C4-2B (cell line): ENCODE data around the gene FLT4.
"Not testable (repeated sequence)": the region's sequence is repeated elsewhere in the genome, so short reads cannot be mapped to it uniquely, and the experiment has no call there.

Experiments used
- H3K27ac ChIP-seq: fragments of 450-650 bp; 2 replicates; pipeline ENCODE4 v1.5.1; 2017
- CTCF ChIP-seq: fragments of 450-650 bp; conservative IDR thresholded peaks from 2 replicates; pipeline ENCODE4 v1.5.1; 2017; ENCODE audit warnings: mild to moderate bottlenecking
- ZFX ChIP-seq: fragments of 450-650 bp; IDR thresholded peaks from 2 replicates; pipeline ENCODE4 v1.6.1; 2017

FLT4 gene

GRCh38 chr5:180675036-180675635 lies 25.7 kb upstream of the FLT4 start:
- TF ChIP-seq ZFX (no peak), CTCF (no peak)
- no peak overlapping the region for H3K27ac ChIP-seq

- not testable (repeated sequence) for H3K27ac ChIP-seq
Observed at GRCh38 chr5:180674090-180674475, 24.7 kb upstream of the FLT4 start.

- H3K27ac ChIP-seq = no peak overlapping the region
Observed at GRCh38 chr5:180673371-180674089, 24.1 kb upstream of the FLT4 start.

GRCh38 chr5:180671958-180672524 lies 22.6 kb upstream of the FLT4 start:
- not testable (repeated sequence) for H3K27ac ChIP-seq

More at GRCh38 chr5:180673371-180674089, 24.1 kb upstream of the FLT4 start:
- no peak for TF ChIP-seq ZFX
- no peak for TF ChIP-seq CTCF

GRCh38 chr5:180670586-180671359 lies 21.4 kb upstream of the FLT4 start:
- H3K27ac ChIP-seq = no peak overlapping the region
- TF ChIP-seq CTCF (peak; percentile 93), ZFX (no peak)

- no peak overlapping the region for H3K27ac ChIP-seq
- TF ChIP-seq CTCF = no peak
- TF ChIP-seq ZFX = no peak
Observed at GRCh38 chr5:180670157-180670556, 20.8 kb upstream of the FLT4 start.

GRCh38 chr5:180669661-180670060 lies 20.3 kb upstream of the FLT4 start:
- H3K27ac ChIP-seq = no peak overlapping the region
- TF ChIP-seq ZFX (no peak), CTCF (no peak)

- TF ChIP-seq ZFX (no peak), CTCF (no peak)
- no peak overlapping the region for H3K27ac ChIP-seq
Observed at GRCh38 chr5:180668835-180669596, 19.6 kb upstream of the FLT4 start.
